SW480 (cell line): ENCODE measurements around the gene PKN3.
A peak's percentile ranks its signal among the peaks of the same experiment; 100 is the strongest.

Experiments
- DNase-seq: peaks from one replicate; pipeline ENCODE4 v3.0.0-alpha.2; 2016; ENCODE audit warnings: low spot score

PKN3 gene

GRCh38 chr9:128716581-128717254, 14.4 kb downstream of the PKN3 start:
- DNase-seq: no peak

GRCh38 chr9:128718047-128718446, 15.7 kb downstream of the PKN3 start:
- DNase-seq: no peak

GRCh38 chr9:128718475-128718874, 16.2 kb downstream of the PKN3 start:
- DNase-seq: no peak

GRCh38 chr9:128719919-128720605, 17.8 kb downstream of the PKN3 start:
- DNase-seq: no peak

GRCh38 chr9:128720841-128721486, 18.7 kb downstream of the PKN3 start:
- DNase-seq: no peak

- no peak for DNase-seq
Measured at GRCh38 chr9:128721487-128722010, 19.2 kb downstream of the PKN3 start.

- no peak for DNase-seq
Measured at GRCh38 chr9:128722380-128723351, 20.4 kb downstream of the PKN3 start.

GRCh38 chr9:128723352-128723865, 21.1 kb downstream of the PKN3 start:
- no peak for DNase-seq

GRCh38 chr9:128723866-128724743, 21.8 kb downstream of the PKN3 start, which contains the start of gene ZDHHC12:
TSS of gene ZDHHC12 (minus strand) at chr9:128724127. CDS start at chr9:128724093, 34 bp downstream.
- DNase-seq: peak; percentile 98

GRCh38 chr9:128724744-128725211, 22.5 kb downstream of the PKN3 start:
- peak; percentile 72 for DNase-seq

- DNase-seq: no peak
Measured at GRCh38 chr9:128727640-128728248, 25.4 kb downstream of the PKN3 start.

- no peak for DNase-seq
Measured at GRCh38 chr9:128728298-128728697, 26.0 kb downstream of the PKN3 start.

- no peak for DNase-seq
Measured at GRCh38 chr9:128729302-128729701, 27.0 kb downstream of the PKN3 start.

- DNase-seq: no peak
Measured at GRCh38 chr9:128729766-128730517, 27.6 kb downstream of the PKN3 start.

- DNase-seq: no peak
Measured at GRCh38 chr9:128731093-128731492, 28.8 kb downstream of the PKN3 start.

GRCh38 chr9:128731691-128732090, 29.4 kb downstream of the PKN3 start:
- DNase-seq: no peak

- DNase-seq: no peak
Measured at GRCh38 chr9:128732576-128732975, 30.3 kb downstream of the PKN3 start.

- peak; percentile 93 for DNase-seq
Measured at GRCh38 chr9:128733256-128733655, 31.0 kb downstream of the PKN3 start.

- no peak for DNase-seq
Measured at GRCh38 chr9:128735373-128735772, 33.1 kb downstream of the PKN3 start.
